ENCODE measurements around the gene C19orf81.
A peak's percentile ranks its signal among the peaks of the same experiment; 100 is the strongest.

Gene C19orf81

GRCh38 chr19:50658441-50659317, 9.4 kb downstream of the C19orf81 start (continued):
- TF ChIP-seq ZNF518A (tag by site-specific recombination; conservative IDR thresholded peaks at IDR 0.05; ENCODE audit: low read depth) (no peak), ZNF391 (tag by site-specific recombination; IDR thresholded peaks at IDR 0.05; ENCODE audit: borderline replicate concordance, low read depth) (peak; percentile 92; the same call in 1 of the 2 replicates), ZNF341 (tag by site-specific recombination; IDR thresholded peaks at IDR 0.05; ENCODE audit: low read depth) (no peak), ZNF146 (tag by site-specific recombination; IDR thresholded peaks at IDR 0.05) (0 out of 2 replicates have a peak, but pooled peaks have one; percentile 4), ZNF416 (tag by site-specific recombination; IDR thresholded peaks at IDR 0.05) (no peak), AEBP2 (tag by site-specific recombination; IDR thresholded peaks at IDR 0.05; ENCODE audit: borderline replicate concordance) (no peak), ZXDB (tag by site-specific recombination; IDR thresholded peaks at IDR 0.05) (peak; percentile 84), ZNF26 (tag by site-specific recombination; IDR thresholded peaks at IDR 0.05) (no peak), KLF17 (tag by site-specific recombination; IDR thresholded peaks at IDR 0.05) (peak; percentile 58), ZNF600 (tag by site-specific recombination; IDR thresholded peaks at IDR 0.05) (peak; percentile 93), ZNF830 (tag by site-specific recombination; IDR thresholded peaks at IDR 0.05; ENCODE audit: low read depth) (no peak), ZNF155 (tag by site-specific recombination; IDR thresholded peaks at IDR 0.05) (no peak), ZNF19 (tag by site-specific recombination; IDR thresholded peaks at IDR 0.05; ENCODE audit: low read depth) (no peak), ZNF133 (tag by site-specific recombination; IDR thresholded peaks at IDR 0.05) (peak; percentile 41; the same call in 1 of the 2 replicates), OSR2 (tag by site-specific recombination; IDR thresholded peaks at IDR 0.05) (no peak), ZNF747 (tag by site-specific recombination; IDR thresholded peaks at IDR 0.05) (no peak), SP3 (tag by site-specific recombination; IDR thresholded peaks at IDR 0.05) (peak; percentile 67), MZF1 (tag by site-specific recombination; IDR thresholded peaks at IDR 0.05; ENCODE audit: borderline replicate concordance) (peak; percentile 45; the same call in 1 of the 2 replicates), ZNF362 (tag by site-specific recombination; IDR thresholded peaks at IDR 0.05) (no peak), ZNF704 (tag by site-specific recombination; IDR thresholded peaks at IDR 0.05) (no peak), ZNF580 (tag by site-specific recombination; IDR thresholded peaks at IDR 0.05) (peak; percentile 89), ZNF140 (tag by site-specific recombination; IDR thresholded peaks at IDR 0.05) (no peak; the same call in 1 of the 2 replicates), ZFP37 (tag by site-specific recombination; IDR thresholded peaks at IDR 0.05) (peak; percentile 99), ZBTB10 (tag by site-specific recombination; IDR thresholded peaks at IDR 0.05) (peak; percentile 58)
